ENCODE results near the gene TMC8.

Gene TMC8

GRCh38 chr17:78170692-78171590 lies 40.4 kb downstream of the TMC8 start:
- TF ChIP-seq ZFX (IDR thresholded peaks at IDR 0.05) = no peak
- TF ChIP-seq CTCF (conservative IDR thresholded peaks at IDR 0.05) = no peak
- peak overlapping the region; percentile 96 for H3K27ac ChIP-seq

GRCh38 chr17:78171591-78172248 lies 41.1 kb downstream of the TMC8 start:
- peak overlapping the region; percentile 96; the same call in 1 of the 2 replicates for H3K27ac ChIP-seq

- peak overlapping the region; percentile 71 for H3K27ac ChIP-seq
These were observed 41.9 kb downstream of the TMC8 start for GRCh38 chr17:78172249-78173051.

GRCh38 chr17:78173097-78173715 lies 42.6 kb downstream of the TMC8 start:
- TF ChIP-seq CTCF (conservative IDR thresholded peaks at IDR 0.05) = no peak
- TF ChIP-seq ZFX (IDR thresholded peaks at IDR 0.05) = no peak
- peak overlapping the region; percentile 71 for H3K27ac ChIP-seq

More at GRCh38 chr17:78172249-78173051, 41.9 kb downstream of the TMC8 start:
- TF ChIP-seq CTCF (conservative IDR thresholded peaks at IDR 0.05) = no peak
- no peak for TF ChIP-seq ZFX (IDR thresholded peaks at IDR 0.05)

GRCh38 chr17:78174346-78174869 lies 43.8 kb downstream of the TMC8 start:
- peak; percentile 80 for TF ChIP-seq CTCF (conservative IDR thresholded peaks at IDR 0.05)
- no peak for TF ChIP-seq ZFX (IDR thresholded peaks at IDR 0.05)
- H3K27ac ChIP-seq = peak overlapping the region; percentile 71

GRCh38 chr17:78174870-78175642 lies 44.5 kb downstream of the TMC8 start:
- peak overlapping the region; percentile 71 for H3K27ac ChIP-seq

More at GRCh38 chr17:78174870-78175642, 44.5 kb downstream of the TMC8 start:
- TF ChIP-seq ZFX (IDR thresholded peaks at IDR 0.05) (0 out of 2 replicates have a peak, but pooled peaks have one; percentile 50), CTCF (conservative IDR thresholded peaks at IDR 0.05) (peak; percentile 66)
